HG03378 (cell line): ENCODE measurements around the gene CEP68.
"Not testable (repeated sequence)": the region's sequence is repeated elsewhere in the genome, so short reads cannot be mapped to it uniquely, and the experiment has no call there.

Source experiments
- ATAC-seq: cut with Tn5 transposase; IDR thresholded peaks from one replicate; pipeline ENCODE4 v1.9.1; 2021; ENCODE audit warnings: mild to moderate bottlenecking, moderate library complexity; ENCODE audit not compliant: unreplicated experiment

CEP68 gene

DNA sequence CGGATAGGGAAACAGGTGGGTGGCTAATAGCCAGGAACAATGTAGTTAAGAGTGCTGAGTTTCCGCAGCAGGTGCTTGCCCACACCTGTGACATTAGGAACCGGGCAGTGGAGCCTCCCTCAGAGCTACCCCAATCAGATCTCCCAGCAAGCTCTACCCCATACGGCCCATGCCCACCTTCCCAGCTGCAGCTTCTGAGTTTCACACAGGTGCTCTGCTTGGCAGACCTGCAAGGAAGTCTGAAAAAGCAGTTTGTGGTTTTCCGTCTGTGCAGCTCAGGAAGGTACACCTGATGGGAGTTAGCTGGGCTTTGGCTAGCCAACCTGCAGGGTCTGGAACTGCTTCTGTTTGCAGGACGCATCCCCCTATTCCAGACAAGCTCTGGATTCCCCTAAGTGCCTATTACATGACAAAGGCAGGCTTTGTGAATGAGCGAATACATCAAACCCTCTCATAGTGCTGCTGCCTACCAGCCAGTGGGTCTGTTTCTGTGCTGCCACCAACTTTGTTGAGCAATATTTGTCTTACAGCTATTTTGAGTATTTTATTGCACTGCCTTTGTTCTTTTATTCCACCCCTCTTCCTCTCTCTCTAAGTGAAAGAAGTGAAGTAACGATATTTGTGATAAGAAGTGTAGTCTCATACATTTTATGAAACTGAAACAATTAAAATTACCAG lies 24.7 kb upstream of the CEP68 start:
- no peak for ATAC-seq

GRCh38 chr2:65032019-65032975 lies 23.9 kb upstream of the CEP68 start:
- no peak for ATAC-seq

- ATAC-seq: no peak
Measured at GRCh38 chr2:65033178-65033577, 23.0 kb upstream of the CEP68 start.

GRCh38 chr2:65033667-65034066 lies 22.5 kb upstream of the CEP68 start:
- ATAC-seq: not testable (repeated sequence)

GRCh38 chr2:65035351-65035943 lies 20.8 kb upstream of the CEP68 start:
- ATAC-seq: no peak

- ATAC-seq: no peak
Measured at GRCh38 chr2:65037178-65037577, 19.0 kb upstream of the CEP68 start.

- no peak for ATAC-seq
Measured at GRCh38 chr2:65039640-65040039, 16.6 kb upstream of the CEP68 start.

DNA sequence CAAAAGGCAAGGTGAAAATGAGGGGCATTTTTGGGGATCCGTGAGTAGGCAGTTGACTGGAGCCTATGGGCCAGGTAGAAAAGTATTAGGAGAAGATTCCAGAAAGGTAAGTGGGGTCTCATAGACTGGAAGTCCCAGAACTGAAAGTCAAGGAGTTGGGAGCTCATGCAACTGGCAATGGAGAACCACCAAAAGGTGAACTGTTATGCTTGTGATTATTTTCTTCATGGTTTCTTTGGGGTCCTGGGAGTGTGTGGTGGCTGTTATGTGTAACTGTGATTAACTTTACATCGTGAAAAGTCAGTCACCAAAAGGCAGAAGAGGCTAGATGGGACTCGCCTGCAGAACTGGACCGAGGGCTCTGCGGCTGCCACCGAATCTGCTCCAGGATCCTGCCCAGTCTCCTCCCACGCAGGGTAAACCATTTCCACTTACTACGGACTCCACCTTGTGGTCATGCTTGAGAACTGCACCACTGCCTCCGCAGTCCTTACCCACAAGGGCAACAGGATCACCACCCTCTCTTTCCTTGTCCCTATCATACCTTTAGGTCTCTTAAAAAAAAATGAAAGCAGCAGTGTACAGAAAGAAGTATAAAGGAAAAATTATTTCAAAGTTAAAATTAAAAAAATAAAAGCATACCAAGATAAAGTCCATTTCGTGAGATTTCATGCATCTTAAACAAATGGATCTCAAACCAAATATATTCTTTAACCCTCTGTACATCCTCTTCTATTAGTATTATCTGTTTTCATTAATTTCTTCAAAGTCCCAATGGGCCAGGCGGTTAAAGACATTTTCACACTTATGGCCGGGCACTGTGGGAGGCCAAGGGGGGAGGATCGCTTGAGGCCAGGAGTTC lies 15.6 kb upstream of the CEP68 start:
- ATAC-seq: peak; percentile 85

DNA sequence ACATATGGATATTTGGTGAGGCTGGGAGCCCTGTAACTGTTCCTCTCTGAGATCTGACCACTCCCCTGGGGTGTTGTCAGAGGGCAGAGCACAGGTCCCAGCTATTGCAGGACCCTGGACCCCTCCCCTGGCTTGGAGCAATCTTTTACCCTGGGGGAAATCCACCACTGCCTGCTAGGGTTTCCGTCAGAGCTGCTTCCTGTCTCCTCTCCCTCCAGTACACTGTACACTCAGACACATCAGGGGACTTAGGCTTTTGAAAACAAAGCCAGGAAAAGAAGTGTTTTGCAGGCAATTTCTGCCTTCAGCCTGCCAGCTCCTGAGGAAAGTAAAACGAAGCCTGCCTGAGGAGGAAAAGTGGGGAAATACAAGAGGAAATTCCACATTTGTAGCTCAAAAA lies 13.2 kb upstream of the CEP68 start:
- ATAC-seq: no peak

DNA sequence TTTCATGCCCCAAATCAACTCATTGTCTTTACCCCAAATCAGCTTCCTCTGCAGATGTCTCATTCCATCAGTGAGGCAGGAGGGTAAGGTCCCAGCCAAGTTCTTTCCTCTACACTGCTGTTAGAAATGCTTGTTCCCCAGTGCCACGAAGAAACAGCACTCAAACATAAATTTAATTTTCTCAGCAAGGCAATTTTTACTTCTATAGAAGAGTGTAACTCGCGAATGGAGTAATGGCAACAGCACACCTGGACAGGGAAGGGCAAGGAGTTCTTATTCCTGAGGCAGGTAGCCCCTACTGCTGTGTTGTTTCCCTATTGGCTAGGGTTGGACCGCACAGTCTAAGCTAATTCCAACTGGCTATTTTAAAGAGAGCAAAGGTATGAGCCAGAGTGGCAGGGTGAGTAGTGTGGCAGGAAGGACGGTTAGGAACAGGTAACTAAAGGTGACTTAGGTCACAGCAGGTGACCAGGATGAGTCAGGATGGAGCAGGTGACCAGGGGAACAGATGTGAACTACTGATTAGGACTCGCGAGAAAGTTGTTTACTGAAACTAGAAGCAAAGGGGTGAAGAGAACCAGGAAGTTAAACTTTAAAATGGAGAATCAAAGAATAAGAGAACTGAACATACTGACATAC lies 12.0 kb upstream of the CEP68 start:
- ATAC-seq: no peak

- ATAC-seq: no peak
Measured at GRCh38 chr2:65045651-65046050, 10.6 kb upstream of the CEP68 start.

DNA sequence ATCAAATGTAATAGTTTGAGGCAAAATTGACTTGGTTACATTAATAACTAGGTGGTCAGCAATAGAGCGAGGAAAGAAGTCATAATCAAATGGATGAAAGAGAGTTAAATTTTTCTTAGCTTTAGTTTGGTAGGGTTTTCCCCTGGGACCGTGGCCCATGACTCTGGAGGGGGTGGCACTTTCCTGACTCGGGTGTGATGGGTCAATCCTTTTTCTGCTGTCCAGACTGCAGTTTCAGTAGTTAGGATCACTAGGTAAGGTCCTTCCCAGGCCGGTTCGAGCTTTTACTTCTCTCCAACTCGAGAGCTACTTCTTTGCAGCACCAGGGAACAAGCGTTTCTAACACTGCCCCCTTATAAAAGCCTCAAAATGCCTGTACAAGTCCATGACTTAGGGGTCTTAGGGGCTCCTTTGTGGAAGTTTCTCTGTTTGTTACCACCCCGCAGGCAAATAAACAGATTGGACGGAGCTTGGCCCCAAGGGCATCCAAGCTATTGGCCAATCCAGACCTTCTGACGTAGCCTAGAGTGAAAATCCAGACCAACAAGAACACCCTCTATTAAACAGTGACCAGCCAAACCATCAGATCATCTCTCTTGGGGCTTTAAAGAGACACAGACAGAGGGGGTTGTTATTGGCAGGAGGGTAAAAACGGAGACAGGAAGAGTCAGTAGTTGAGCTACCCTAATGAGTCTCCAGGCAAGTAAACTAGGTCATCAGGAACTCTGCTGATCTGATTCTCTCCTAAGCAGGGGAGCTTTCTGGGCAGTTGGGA lies 9.4 kb upstream of the CEP68 start:
- ATAC-seq: no peak

DNA sequence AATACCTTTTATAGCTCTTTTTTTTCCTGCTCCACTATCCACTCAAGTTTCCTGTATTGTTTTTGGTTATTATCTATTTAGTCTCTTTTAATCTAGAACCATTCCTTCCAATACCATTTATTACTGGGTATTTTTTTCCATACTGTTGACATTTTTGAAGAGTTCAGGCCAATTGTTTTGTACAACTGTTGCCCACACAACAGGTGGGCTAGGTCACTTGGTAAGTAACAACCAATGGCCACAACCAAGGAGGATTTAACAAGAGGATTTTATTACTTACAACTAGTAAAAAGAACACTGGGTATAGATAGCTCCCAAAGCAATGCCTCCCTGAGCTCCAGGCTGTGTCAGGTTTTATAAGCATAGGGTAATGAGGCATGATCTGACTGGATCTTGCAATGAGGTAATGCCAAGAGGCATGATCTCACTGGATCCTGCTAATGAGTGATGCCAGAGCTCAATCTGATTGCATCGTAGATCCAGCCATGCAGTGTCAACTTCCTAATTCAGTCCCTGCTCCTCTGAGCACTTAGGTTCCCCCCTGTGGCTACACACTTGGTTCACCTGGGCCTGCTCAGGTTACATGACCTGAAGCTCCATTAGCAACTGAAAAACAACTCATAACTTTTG lies 7.1 kb upstream of the CEP68 start:
- ATAC-seq: no peak

GRCh38 chr2:65050931-65051330 lies 5.3 kb upstream of the CEP68 start:
- ATAC-seq: no peak

DNA sequence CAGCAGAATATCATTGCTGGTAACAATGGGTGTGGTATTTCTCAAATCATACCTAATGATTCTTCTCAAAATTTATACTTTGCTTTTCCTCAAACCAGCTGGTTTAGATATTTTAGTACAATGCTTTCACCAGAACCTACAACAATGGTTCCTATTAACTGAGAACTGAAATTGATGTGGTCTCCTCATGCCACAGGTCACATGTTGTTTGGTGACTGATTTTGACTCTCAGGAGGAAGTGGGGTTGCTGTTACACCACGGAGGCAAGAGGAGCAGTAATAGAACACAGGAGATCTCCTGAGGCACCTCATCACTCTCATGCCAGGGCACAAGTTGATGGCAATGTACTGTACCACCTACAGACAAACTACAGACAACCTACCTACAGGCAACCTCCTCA lies 3.0 kb upstream of the CEP68 start:
- ATAC-seq: peak; percentile 72

DNA sequence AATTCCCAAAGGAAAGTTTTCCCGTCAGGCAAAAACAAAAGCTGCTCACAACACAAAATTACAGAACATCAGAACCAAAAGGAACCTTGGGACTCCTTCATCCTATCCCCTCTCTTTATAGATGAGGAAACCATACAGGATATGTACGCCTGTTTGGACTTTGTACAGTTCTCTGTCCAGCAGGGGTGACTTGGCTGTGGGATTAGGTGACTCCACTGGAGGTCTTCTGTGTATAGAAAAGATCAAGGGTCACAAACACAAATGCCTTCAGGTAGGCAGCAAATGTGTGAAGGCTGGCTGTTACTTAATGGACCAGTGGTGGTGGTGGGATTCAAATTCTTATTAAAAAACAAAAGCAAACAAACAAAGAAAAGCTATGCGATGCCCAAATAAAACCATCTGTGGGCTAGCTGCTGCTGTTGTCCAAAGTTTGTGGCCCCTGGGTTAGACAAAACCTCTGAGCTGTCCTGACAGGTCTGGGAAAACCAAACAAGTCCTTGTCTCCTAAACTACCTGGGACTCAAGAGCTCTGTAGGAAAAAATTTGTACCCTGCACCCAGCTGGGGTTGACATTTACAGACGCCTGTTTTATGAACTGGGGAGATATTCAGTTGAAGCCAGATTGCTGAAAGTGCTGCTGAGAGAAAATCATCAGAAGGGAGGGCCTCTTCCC lies 1.3 kb upstream of the CEP68 start:
- ATAC-seq: no peak

GRCh38 chr2:65055422-65056214 lies 598 bp upstream of the CEP68 start:
- ATAC-seq: peak; percentile 16

GRCh38 chr2:65057054-65057375 lies 799 bp downstream of the CEP68 start:
- ATAC-seq: no peak
